WTC11 (cell line): ENCODE data around the gene CREB3L4. TPM values are rescaled to one million over a fixed set of nuclear protein-coding genes. Genes with fewer than 3 reads are reported as not detected.

Source experiments
- ATAC-seq: fragments of 200-7000 bp; cut with Tn5 transposase; 2 replicates; pipeline ENCODE4 v1.10.0; 2021; ENCODE audit warnings: mild to moderate bottlenecking, moderate library complexity
- CTCF ChIA-PET: fragments of 300-600 bp; sonication (Branson Sonifier 250); formaldehyde crosslinking; loops from one replicate; lab custom pipeline; 2021; ENCODE audit warnings: antibody characterized with exemption; lab: Charles Lee
- POLR2A ChIA-PET: fragments of 350-600 bp; sonication (Branson Sonifier 250); formaldehyde crosslinking; loops from one replicate; lab custom pipeline; 2021; ENCODE audit warnings: antibody characterized with exemption; lab: Charles Lee
- DNase-seq: peaks from one replicate; pipeline ENCODE4 v3.0.0; 2021; ENCODE audit warnings: low spot score
- H3K27ac Mint-ChIP-seq: 2 replicates; pipeline ENCODE4 v1.8.0; 2021; ENCODE audit warnings: mixed read lengths
- H3K27me3 Mint-ChIP-seq: 2 replicates; pipeline ENCODE4 v1.8.0; 2021; ENCODE audit warnings: low read depth, mild to moderate bottlenecking, moderate library complexity, mixed read lengths
- H3K36me3 Mint-ChIP-seq: 2 replicates; pipeline ENCODE4 v1.8.0; 2021; ENCODE audit warnings: mixed read lengths
- H3K4me1 Mint-ChIP-seq: 2 replicates; pipeline ENCODE4 v1.8.0; 2022; ENCODE audit warnings: mixed read lengths
- H3K4me3 Mint-ChIP-seq: 2 replicates; pipeline ENCODE4 v1.8.0; 2021; ENCODE audit warnings: mild to moderate bottlenecking, moderate library complexity, mixed read lengths
- H3K9me3 Mint-ChIP-seq: 2 replicates; pipeline ENCODE4 v1.8.0; 2021; ENCODE audit warnings: mixed read lengths
- ATF6 ChIP-seq: sonication (generic); formaldehyde crosslinking; IDR thresholded peaks from 2 replicates; pipeline ENCODE4 v1.8.1; 2023; ENCODE audit warnings: mild to moderate bottlenecking, missing genetic modification reagents
- CREM ChIP-seq: sonication (generic); formaldehyde crosslinking; IDR thresholded peaks from 2 replicates; pipeline ENCODE4 v1.8.1; 2022; ENCODE audit warnings: mild to moderate bottlenecking, missing genetic modification reagents, moderate library complexity
- E2F5 ChIP-seq: sonication (generic); formaldehyde crosslinking; IDR thresholded peaks from 2 replicates; pipeline ENCODE4 v1.8.1; 2022; ENCODE audit warnings: mild to moderate bottlenecking, moderate library complexity, missing genetic modification reagents
- MAX ChIP-seq: sonication (generic); formaldehyde crosslinking; IDR thresholded peaks from 2 replicates; pipeline ENCODE4 v1.8.0; 2022; ENCODE audit warnings: mild to moderate bottlenecking, missing genetic modification reagents
- OVOL2 ChIP-seq: fragments of 250-450 bp; sonication (Bioruptor Pico); IDR thresholded peaks from 2 replicates; pipeline ENCODE4 v1.9.0; 2021; ENCODE audit warnings: mild to moderate bottlenecking, borderline replicate concordance
- PRDM15 ChIP-seq: sonication (generic); formaldehyde crosslinking; IDR thresholded peaks from 2 replicates; pipeline ENCODE4 v1.8.0; 2022; ENCODE audit warnings: missing genetic modification reagents
- RELA ChIP-seq: sonication (generic); formaldehyde crosslinking; IDR thresholded peaks from 2 replicates; pipeline ENCODE4 v1.8.1; 2022; ENCODE audit warnings: missing genetic modification reagents, mild to moderate bottlenecking, borderline replicate concordance
- SMAD3 ChIP-seq: sonication (generic); formaldehyde crosslinking; IDR thresholded peaks from 2 replicates; pipeline ENCODE4 v1.8.0; 2022; ENCODE audit warnings: missing genetic modification reagents, mild to moderate bottlenecking, borderline replicate concordance
- SMAD4 ChIP-seq: sonication (generic); formaldehyde crosslinking; IDR thresholded peaks from 2 replicates; pipeline ENCODE4 v1.8.0; 2022; ENCODE audit warnings: mild to moderate bottlenecking, missing genetic modification reagents
- TEAD1 ChIP-seq: sonication (generic); formaldehyde crosslinking; IDR thresholded peaks from 2 replicates; pipeline ENCODE4 v1.8.0; 2022; ENCODE audit warnings: mild to moderate bottlenecking, missing genetic modification reagents
- TEAD4 ChIP-seq: sonication (generic); formaldehyde crosslinking; IDR thresholded peaks from 2 replicates; pipeline ENCODE4 v1.8.0; 2022; ENCODE audit warnings: mild to moderate bottlenecking, missing genetic modification reagents
- USF1 ChIP-seq: sonication (generic); formaldehyde crosslinking; IDR thresholded peaks from 2 replicates; pipeline ENCODE4 v1.8.0; 2022; ENCODE audit warnings: mild to moderate bottlenecking, missing genetic modification reagents
- USF2 ChIP-seq: sonication (generic); formaldehyde crosslinking; IDR thresholded peaks from 2 replicates; pipeline ENCODE4 v1.8.1; 2023; ENCODE audit warnings: mild to moderate bottlenecking, missing genetic modification reagents, moderate library complexity
- ZMAT4 ChIP-seq: fragments of 250-450 bp; sonication (Bioruptor Pico); IDR thresholded peaks from 2 replicates; pipeline ENCODE4 v1.9.0; 2021; ENCODE audit warnings: mild to moderate bottlenecking
- ZNF219 ChIP-seq: sonication (generic); formaldehyde crosslinking; IDR thresholded peaks from 2 replicates; pipeline ENCODE4 v1.8.0; 2023; ENCODE audit warnings: missing genetic modification reagents, mild to moderate bottlenecking, borderline replicate concordance
- ZNF317 ChIP-seq: sonication (generic); formaldehyde crosslinking; IDR thresholded peaks from 2 replicates; pipeline ENCODE4 v1.8.1; 2023; ENCODE audit warnings: low read depth, mild to moderate bottlenecking, moderate library complexity, missing genetic modification reagents, borderline replicate concordance
- ZNF396 ChIP-seq: fragments of 250-450 bp; sonication (Bioruptor Pico); IDR thresholded peaks from 2 replicates; pipeline ENCODE4 v1.8.0; 2021; ENCODE audit warnings: mild to moderate bottlenecking, moderate library complexity, borderline replicate concordance
- ZNF416 ChIP-seq: fragments of 250-450 bp; sonication (Bioruptor Pico); IDR thresholded peaks from 2 replicates; pipeline ENCODE4 v1.9.0; 2021; ENCODE audit warnings: mild to moderate bottlenecking, inconsistent platforms
- total RNA-seq: library from RNA; stranded (reverse); gene quantifications from 3 replicates; pipeline ENCODE4 v1.2.3, GENCODE V29; 2021

Gene CREB3L4
- total RNA-seq, 1 experiment from 2014 or later = 33.1 TPM

- TF ChIP-seq ZMAT4 (CRISPR knock-in tag) (no peak), PRDM15 (CRISPR knock-in tag) (0 out of 2 replicates have a peak, but pooled peaks have one; percentile 10), ZNF317 (CRISPR knock-in tag) (no peak), ZNF219 (no peak), ZNF396 (CRISPR knock-in tag) (no peak), OVOL2 (CRISPR knock-in tag) (no peak)
Measured at GRCh38 chr1:153963030-153963849, 4.5 kb upstream of the CREB3L4 start, which contains the start of gene SLC39A1 (continued).

- Mint-ChIP-seq H3K9me3 (peaks cover 5% of the 10 kb centered on the region), H3K4me1 (peaks cover 55% of the 10 kb centered on the region), H3K27me3 (no peaks in the 10 kb centered on the region), H3K4me3 (peak overlapping the region; percentile 92), H3K36me3 (peaks cover 34% of the 10 kb centered on the region), H3K27ac (peak overlapping the region; percentile 100)
- CTCF ChIA-PET = interaction anchor here (1.0 to 3.0 kb wide), 4 partner anchors 18 to 188 kb away, joined by 3 to 27 read pairs (median 13); partner anchors contain the start of genes DENND4B, RAB13 and SLC27A3
- POLR2A ChIA-PET = interaction anchor here (0.6 to 2.9 kb wide), 13 partner anchors 8 to 41 kb away, joined by 3 to 24 read pairs (median 4); partner anchors contain the start of genes DENND4B, GATAD2B, JTB and RAB13
- TF ChIP-seq MAX (CRISPR knock-in tag) (peak; percentile 20; the same call in 1 of the 2 replicates), ZNF416 (CRISPR knock-in tag) (no peak), ATF6 (CRISPR knock-in tag) (no peak), TEAD1 (peak; percentile 83; the same call in 1 of the 2 replicates), USF2 (CRISPR knock-in tag) (peak; percentile 20; the same call in 1 of the 2 replicates), CREM (CRISPR knock-in tag) (peak; percentile 54; the same call in 1 of the 2 replicates), SMAD4 (CRISPR knock-in tag) (0 out of 2 replicates have a peak, but pooled peaks have one; percentile 43), USF1 (no peak; the same call in 1 of the 2 replicates), RELA (CRISPR knock-in tag) (no peak), ZMAT4 (CRISPR knock-in tag) (0 out of 2 replicates have a peak, but pooled peaks have one; percentile 22), E2F5 (CRISPR knock-in tag) (0 out of 2 replicates have a peak, but pooled peaks have one; percentile 61), TEAD4 (peak; percentile 77; the same call in 1 of the 2 replicates), SMAD3 (no peak)
- peak; percentile 12 for ATAC-seq
- peak; percentile 83 for DNase-seq
Measured at GRCh38 chr1:153963850-153964331, 3.8 kb upstream of the CREB3L4 start.
